Neural cell (in vitro differentiated cells): ENCODE data around the gene GPD1. TPM values are rescaled to one million over a fixed set of nuclear protein-coding genes. Genes with fewer than 3 reads are reported as not detected.

Experiments
- H2AFZ ChIP-seq: fragments of 200-600, 300-800 bp; sonication (generic), shearing (Covaris generic); 2 replicates; pipeline ENCODE4 v1.6.0; 2014; ENCODE audit warnings: low read depth, mild to moderate bottlenecking, antibody characterized with exemption, low read length, moderate library complexity
- H3F3A ChIP-seq: fragments of 200-600 bp; shearing (Covaris generic); 2 replicates; pipeline ENCODE4 v1.6.1; 2016; ENCODE audit warnings: mild to moderate bottlenecking, moderate library complexity, mixed read lengths, antibody characterized with exemption, low read length; ENCODE audit not compliant: insufficient read depth, poor library complexity, severe bottlenecking
- H3K27ac ChIP-seq: fragments of 200-600, 300-800 bp; sonication (generic), shearing (Covaris generic); 2 replicates; pipeline ENCODE4 v1.5.1; 2014; ENCODE audit warnings: mild to moderate bottlenecking, low read length, moderate library complexity
- H3K27me3 ChIP-seq: fragments of 300-800, 200-600 bp; sonication (generic), shearing (Covaris generic); 2 replicates; pipeline ENCODE4 v1.6.0; 2014; ENCODE audit warnings: mild to moderate bottlenecking, low read depth, low read length, moderate library complexity; ENCODE audit not compliant: insufficient read depth
- H3K36me3 ChIP-seq: fragments of 300-800, 200-600 bp; sonication (generic), shearing (Covaris generic); 2 replicates; pipeline ENCODE4 v1.5.1; 2014; ENCODE audit warnings: mild to moderate bottlenecking, antibody characterized with exemption, low read length, moderate library complexity; ENCODE audit not compliant: insufficient read depth
- H3K4me2 ChIP-seq: fragments of 300-800, 200-600 bp; sonication (generic), shearing (Covaris generic); 2 replicates; pipeline ENCODE4 v1.6.0; 2014; ENCODE audit warnings: mild to moderate bottlenecking, low read length
- H3K4me3 ChIP-seq: fragments of 300-800, 200-600 bp; sonication (generic), shearing (Covaris generic); 2 replicates; pipeline ENCODE4 v1.5.1; 2014; ENCODE audit warnings: mild to moderate bottlenecking, low read length, moderate library complexity
- H3K79me2 ChIP-seq: fragments of 200-600 bp; shearing (Covaris generic); replicated peaks from 2 replicates; pipeline ENCODE4 v1.6.0; 2014; ENCODE audit warnings: mild to moderate bottlenecking, low read length, moderate library complexity; ENCODE audit not compliant: insufficient read depth
- H3K9ac ChIP-seq: fragments of 300-800, 200-600 bp; sonication (generic), shearing (Covaris generic); 2 replicates; pipeline ENCODE4 v1.6.1; 2016; ENCODE audit warnings: mild to moderate bottlenecking, low read length, mixed read lengths
- H3K9me2 ChIP-seq: fragments of 200-600 bp; shearing (Covaris generic); 2 replicates; pipeline ENCODE4 v1.6.1; 2016; ENCODE audit warnings: mild to moderate bottlenecking, low read length, mixed read lengths; ENCODE audit not compliant: insufficient read depth
- H3K9me3 ChIP-seq: fragments of 200-600, 300-800 bp; sonication (generic), shearing (Covaris generic); 2 replicates; pipeline ENCODE4 v1.6.1; 2016; ENCODE audit warnings: mild to moderate bottlenecking, mixed run types, low read length, moderate library complexity, mixed read lengths
- H4K20me1 ChIP-seq: fragments of 200-600 bp; shearing (Covaris generic); 2 replicates; pipeline ENCODE4 v1.6.1; 2016; ENCODE audit warnings: mild to moderate bottlenecking, mixed run types; ENCODE audit not compliant: insufficient read depth
- EP300 ChIP-seq: fragments of 450-650 bp; conservative IDR thresholded peaks from 2 replicates; pipeline ENCODE4 v1.6.1; 2014; ENCODE audit warnings: antibody characterized with exemption, mild to moderate bottlenecking, moderate library complexity; ENCODE audit not compliant: poor library complexity, severe bottlenecking
- EZH2 ChIP-seq: fragments of 200-600, 300-800 bp; shearing (Covaris generic), sonication (generic); IDR thresholded peaks from 2 replicates; pipeline ENCODE4 v1.6.1; 2014; ENCODE audit warnings: antibody characterized with exemption, low read length, borderline replicate concordance, mild to moderate bottlenecking; ENCODE audit not compliant: insufficient read depth, poor library complexity, severe bottlenecking
- MXI1 ChIP-seq: fragments of 450-650 bp; conservative IDR thresholded peaks from 2 replicates; pipeline ENCODE4 v1.6.1; 2014; ENCODE audit warnings: antibody characterized with exemption, mild to moderate bottlenecking; ENCODE audit not compliant: poor library complexity, severe bottlenecking
- POLR2AphosphoS5 ChIP-seq: IDR thresholded peaks from 2 replicates; pipeline ENCODE4 v1.6.1; 2012
- RAD21 ChIP-seq: fragments of 450-650 bp; conservative IDR thresholded peaks from 2 replicates; pipeline ENCODE4 v1.6.1; 2014; ENCODE audit warnings: antibody characterized with exemption, mild to moderate bottlenecking, moderate library complexity
- SMC3 ChIP-seq: fragments of 450-650 bp; conservative IDR thresholded peaks from 2 replicates; pipeline ENCODE4 v1.6.1; 2014; ENCODE audit warnings: antibody characterized with exemption, mild to moderate bottlenecking, moderate library complexity; ENCODE audit not compliant: poor library complexity
- TAF1 ChIP-seq: IDR thresholded peaks from 2 replicates; pipeline ENCODE4 v1.6.1; 2012; ENCODE audit warnings: low read depth
- polyA plus RNA-seq: library from polyadenylated mRNA; depleted of rRNA; stranded (reverse); fragments of >200 nt; gene quantifications from 2 replicates; pipeline ENCODE4 v1.2.3, GENCODE V29; 2014
- TF ChIP-seq, protein P1 (sequence below): fragments of 450-650 bp; IDR thresholded peaks from 2 replicates; pipeline ENCODE4 v1.5.1; 2014; ENCODE audit warnings: antibody characterized with exemption, mild to moderate bottlenecking, moderate library complexity; ENCODE audit not compliant: poor library complexity, severe bottlenecking
- TF ChIP-seq, protein P2 (sequence below): IDR thresholded peaks from 2 replicates; pipeline ENCODE4 v1.6.1; 2012; ENCODE audit warnings: borderline replicate concordance

GPD1 gene
- polyA plus RNA-seq, 1 donor from 2014 or later = 1.5 TPM

DNA sequence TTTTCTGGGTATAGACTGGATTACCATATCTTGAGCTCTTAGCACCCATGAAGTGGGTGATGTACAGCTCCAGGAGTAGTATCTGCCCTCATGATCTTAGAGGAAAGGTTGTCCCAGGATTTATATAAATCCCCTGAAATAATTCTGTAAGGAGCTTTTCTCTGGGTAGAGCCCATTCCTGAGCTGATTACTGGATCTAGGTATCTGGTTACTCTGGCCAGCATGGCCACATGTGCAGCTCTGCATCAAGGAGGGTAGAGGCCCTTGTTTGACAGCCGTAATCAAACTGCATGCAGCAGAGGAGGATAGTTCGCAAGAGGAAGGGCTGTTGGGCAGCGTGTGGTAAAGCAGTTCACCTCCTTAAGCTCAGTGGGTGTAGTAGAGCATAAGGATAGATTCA is 16.7 kb downstream of the GPD1 start:
- H3K9ac ChIP-seq = no peak overlapping the region
- no peak overlapping the region for H3K27ac ChIP-seq
- no peaks in the 10 kb centered on the region for H3K79me2 ChIP-seq
- no peak overlapping the region for H2AFZ ChIP-seq
- no peaks in the 10 kb centered on the region for H3K9me2 ChIP-seq
- no peaks in the 10 kb centered on the region for H3K9me3 ChIP-seq
- H4K20me1 ChIP-seq = no peaks in the 10 kb centered on the region
- no peaks in the 10 kb centered on the region for H3K27me3 ChIP-seq
- H3F3A ChIP-seq = no peaks in the 10 kb centered on the region
- TF ChIP-seq POLR2AphosphoS5 (no peak), SMC3 (no peak), RAD21 (no peak), TAF1 (no peak), EP300 (no peak), MXI1 (no peak), EZH2 (no peak)
- TF ChIP-seq, protein P1, sequence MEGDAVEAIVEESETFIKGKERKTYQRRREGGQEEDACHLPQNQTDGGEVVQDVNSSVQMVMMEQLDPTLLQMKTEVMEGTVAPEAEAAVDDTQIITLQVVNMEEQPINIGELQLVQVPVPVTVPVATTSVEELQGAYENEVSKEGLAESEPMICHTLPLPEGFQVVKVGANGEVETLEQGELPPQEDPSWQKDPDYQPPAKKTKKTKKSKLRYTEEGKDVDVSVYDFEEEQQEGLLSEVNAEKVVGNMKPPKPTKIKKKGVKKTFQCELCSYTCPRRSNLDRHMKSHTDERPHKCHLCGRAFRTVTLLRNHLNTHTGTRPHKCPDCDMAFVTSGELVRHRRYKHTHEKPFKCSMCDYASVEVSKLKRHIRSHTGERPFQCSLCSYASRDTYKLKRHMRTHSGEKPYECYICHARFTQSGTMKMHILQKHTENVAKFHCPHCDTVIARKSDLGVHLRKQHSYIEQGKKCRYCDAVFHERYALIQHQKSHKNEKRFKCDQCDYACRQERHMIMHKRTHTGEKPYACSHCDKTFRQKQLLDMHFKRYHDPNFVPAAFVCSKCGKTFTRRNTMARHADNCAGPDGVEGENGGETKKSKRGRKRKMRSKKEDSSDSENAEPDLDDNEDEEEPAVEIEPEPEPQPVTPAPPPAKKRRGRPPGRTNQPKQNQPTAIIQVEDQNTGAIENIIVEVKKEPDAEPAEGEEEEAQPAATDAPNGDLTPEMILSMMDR = no peak
- TF ChIP-seq, protein P2, sequence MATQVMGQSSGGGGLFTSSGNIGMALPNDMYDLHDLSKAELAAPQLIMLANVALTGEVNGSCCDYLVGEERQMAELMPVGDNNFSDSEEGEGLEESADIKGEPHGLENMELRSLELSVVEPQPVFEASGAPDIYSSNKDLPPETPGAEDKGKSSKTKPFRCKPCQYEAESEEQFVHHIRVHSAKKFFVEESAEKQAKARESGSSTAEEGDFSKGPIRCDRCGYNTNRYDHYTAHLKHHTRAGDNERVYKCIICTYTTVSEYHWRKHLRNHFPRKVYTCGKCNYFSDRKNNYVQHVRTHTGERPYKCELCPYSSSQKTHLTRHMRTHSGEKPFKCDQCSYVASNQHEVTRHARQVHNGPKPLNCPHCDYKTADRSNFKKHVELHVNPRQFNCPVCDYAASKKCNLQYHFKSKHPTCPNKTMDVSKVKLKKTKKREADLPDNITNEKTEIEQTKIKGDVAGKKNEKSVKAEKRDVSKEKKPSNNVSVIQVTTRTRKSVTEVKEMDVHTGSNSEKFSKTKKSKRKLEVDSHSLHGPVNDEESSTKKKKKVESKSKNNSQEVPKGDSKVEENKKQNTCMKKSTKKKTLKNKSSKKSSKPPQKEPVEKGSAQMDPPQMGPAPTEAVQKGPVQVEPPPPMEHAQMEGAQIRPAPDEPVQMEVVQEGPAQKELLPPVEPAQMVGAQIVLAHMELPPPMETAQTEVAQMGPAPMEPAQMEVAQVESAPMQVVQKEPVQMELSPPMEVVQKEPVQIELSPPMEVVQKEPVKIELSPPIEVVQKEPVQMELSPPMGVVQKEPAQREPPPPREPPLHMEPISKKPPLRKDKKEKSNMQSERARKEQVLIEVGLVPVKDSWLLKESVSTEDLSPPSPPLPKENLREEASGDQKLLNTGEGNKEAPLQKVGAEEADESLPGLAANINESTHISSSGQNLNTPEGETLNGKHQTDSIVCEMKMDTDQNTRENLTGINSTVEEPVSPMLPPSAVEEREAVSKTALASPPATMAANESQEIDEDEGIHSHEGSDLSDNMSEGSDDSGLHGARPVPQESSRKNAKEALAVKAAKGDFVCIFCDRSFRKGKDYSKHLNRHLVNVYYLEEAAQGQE = no peak
- no peaks in the 10 kb centered on the region for H3K36me3 ChIP-seq
- no peak overlapping the region for H3K4me2 ChIP-seq
- H3K4me3 ChIP-seq = no peak overlapping the region

DNA sequence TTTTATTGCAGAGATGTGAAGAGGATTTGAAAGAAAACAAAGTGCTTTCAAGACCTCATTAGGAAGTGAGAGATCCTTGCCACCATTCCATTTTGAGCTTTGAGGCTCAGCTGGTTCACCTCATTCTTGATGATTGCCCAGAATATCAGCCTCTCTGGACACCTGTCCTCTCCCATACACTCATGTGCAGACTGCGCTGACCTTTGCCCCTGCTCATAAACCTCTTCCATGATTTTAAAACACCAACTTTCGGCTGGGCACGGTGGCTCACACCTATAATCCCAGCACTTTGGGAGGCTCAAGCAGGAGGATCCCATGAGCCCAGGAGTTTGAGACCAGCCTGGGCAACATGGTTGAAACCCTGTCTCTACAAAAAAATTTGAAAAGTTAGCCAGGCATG is 17.1 kb downstream of the GPD1 start:
- Histone ChIP-seq H3K36me3 (no peaks in the 10 kb centered on the region), H3K27ac (no peak overlapping the region), H4K20me1 (no peaks in the 10 kb centered on the region), H3K4me3 (no peak overlapping the region), H3K27me3 (no peaks in the 10 kb centered on the region), H3F3A (no peaks in the 10 kb centered on the region), H3K79me2 (no peaks in the 10 kb centered on the region), H3K9me3 (no peaks in the 10 kb centered on the region), H3K4me2 (no peak overlapping the region), H3K9me2 (no peaks in the 10 kb centered on the region), H3K9ac (no peak overlapping the region), H2AFZ (no peak overlapping the region)
- TF ChIP-seq EZH2 (no peak), RAD21 (no peak), TAF1 (no peak), MXI1 (no peak), EP300 (no peak), POLR2AphosphoS5 (no peak), SMC3 (no peak)
- TF ChIP-seq, protein P1 = no peak
- TF ChIP-seq, protein P2 = no peak
